DND-41 (cell line): ENCODE measurements around the gene FASN.

Source experiments
- CTCF ChIP-seq: IDR thresholded peaks from 2 replicates; pipeline ENCODE4 v1.5.1; 2012; ENCODE audit warnings: borderline replicate concordance, low read length, moderate library complexity, mild to moderate bottlenecking; ENCODE audit not compliant: poor library complexity, severe bottlenecking; ENCODE audit errors: extremely low read depth
- EZH2 ChIP-seq: IDR thresholded peaks from 3 replicates; pipeline ENCODE4 v1.6.1; 2012; ENCODE audit warnings: borderline replicate concordance, low read depth, mild to moderate bottlenecking, moderate library complexity, low read length, inconsistent platforms; ENCODE audit not compliant: severe bottlenecking

- no peak for TF ChIP-seq CTCF
- TF ChIP-seq EZH2 = no peak
Measured at GRCh38 chr17:82126556-82127314, 28.7 kb upstream of the FASN start.
